Bone marrow (tissue), 2 donors: Measurements from ENCODE around the gene GBA2.

Experiments used
- DNase-seq, 2 donors: peaks; one replicate each; lab custom pipeline; 2025; lab: John Stamatoyannopoulos, UW

The GBA2 gene

GRCh38 chr9:35748858-35749514 lies at the start of gene GBA2, which contains the start of gene RGP1:
TSS of gene GBA2 (minus strand) at chr9:35749228. CDS start at chr9:35748704, 524 bp downstream.
TSS of gene RGP1 (plus strand) at chr9:35749287. CDS start at chr9:35749756, 469 bp downstream.
- DNase-seq, result peak in 1 of 2 donors; percentile 81

GRCh38 chr9:35797311-35798109 lies 48.5 kb upstream of the GBA2 start:
- no peak for DNase-seq

GRCh38 chr9:35795695-35796094 lies 46.7 kb upstream of the GBA2 start:
- no peak for DNase-seq

- no peak for DNase-seq
Measured at GRCh38 chr9:35793461-35793860, 44.4 kb upstream of the GBA2 start.

- DNase-seq, result no peak
Measured at GRCh38 chr9:35792826-35793225, 43.8 kb upstream of the GBA2 start.

- no peak for DNase-seq
Measured at GRCh38 chr9:35792024-35792813, 43.2 kb upstream of the GBA2 start.

- no peak for DNase-seq
Measured at GRCh38 chr9:35791297-35791921, 42.4 kb upstream of the GBA2 start, which contains the start of gene NPR2. TSS of gene NPR2 (plus strand) at chr9:35791591. CDS start at chr9:35792409, 818 bp downstream.

- peak; percentile 23 to 73 for DNase-seq
Measured at GRCh38 chr9:35790385-35791296, 41.6 kb upstream of the GBA2 start.

- no peak for DNase-seq
Measured at GRCh38 chr9:35790025-35790384, 41.0 kb upstream of the GBA2 start.

- DNase-seq, result no peak
Measured at GRCh38 chr9:35789541-35789940, 40.5 kb upstream of the GBA2 start.

- DNase-seq, result no peak
Measured at GRCh38 chr9:35783418-35783817, 34.4 kb upstream of the GBA2 start.

GRCh38 chr9:35781066-35781465 lies 32.0 kb upstream of the GBA2 start:
- DNase-seq, result no peak

- DNase-seq, result no peak
Measured at GRCh38 chr9:35778496-35778895, 29.5 kb upstream of the GBA2 start.

GRCh38 chr9:35776018-35776417 lies 27.0 kb upstream of the GBA2 start:
- no peak for DNase-seq

- no peak for DNase-seq
Measured at GRCh38 chr9:35774907-35775635, 26.0 kb upstream of the GBA2 start.

GRCh38 chr9:35771943-35772342 lies 22.9 kb upstream of the GBA2 start:
- no peak for DNase-seq

- DNase-seq, result no peak
Measured at GRCh38 chr9:35771534-35771933, 22.5 kb upstream of the GBA2 start.

GRCh38 chr9:35771075-35771433 lies 22.0 kb upstream of the GBA2 start:
- no peak for DNase-seq

- DNase-seq, result no peak
Measured at GRCh38 chr9:35769763-35770162, 20.7 kb upstream of the GBA2 start.

- DNase-seq, result no peak
Measured at GRCh38 chr9:35767458-35767857, 18.4 kb upstream of the GBA2 start.
